ENCODE results near the gene TMED5.

- TF ChIP-seq CTCF (conservative IDR thresholded peaks at IDR 0.05; ENCODE audit: low read depth, low read length): no peak
- TF ChIP-seq EZH2 (IDR thresholded peaks at IDR 0.05; ENCODE audit: low read length, unreplicated experiment): no peak
Measured at GRCh38 chr1:93199150-93199549, 18.9 kb upstream of the TMED5 start.
